Fibroblast of peridontal ligament (primary cell): ENCODE results near the gene LGMN.
"Not testable (repeated sequence)": the region's sequence is repeated elsewhere in the genome, so short reads cannot be mapped to it uniquely, and the experiment has no call there.

Source experiments
- DNase-seq: peaks from one replicate; pipeline ENCODE4 v3.0.0-alpha.2; 2010; ENCODE audit errors: extremely low read depth

LGMN gene

GRCh38 chr14:92748259-92749016 is at the start of gene LGMN:
LGMN (minus strand) TSS chr14:92748627; CDS start chr14:92732786, 15,841 bp downstream.
- DNase-seq, result peak; percentile 83

- no peak for DNase-seq
These were observed 46.5 kb upstream of the LGMN start for GRCh38 chr14:92794961-92795360.

- DNase-seq, result no peak
These were observed 46.1 kb upstream of the LGMN start for GRCh38 chr14:92794547-92794941.

- DNase-seq, result peak; percentile 98
These were observed 45.5 kb upstream of the LGMN start, which contains the start of gene GOLGA5 for GRCh38 chr14:92793709-92794546. GOLGA5 (plus strand) TSS chr14:92794305; CDS start chr14:92797438, 3,133 bp downstream.

GRCh38 chr14:92792885-92793284 is 44.5 kb upstream of the LGMN start:
- no peak for DNase-seq

- DNase-seq, result no peak
These were observed 41.1 kb upstream of the LGMN start for GRCh38 chr14:92789457-92790089.

GRCh38 chr14:92787554-92787953 is 39.1 kb upstream of the LGMN start:
- no peak for DNase-seq

- no peak for DNase-seq
These were observed 38.0 kb upstream of the LGMN start for GRCh38 chr14:92786427-92786756.

- DNase-seq, result peak; percentile 91
These were observed 37.4 kb upstream of the LGMN start for GRCh38 chr14:92785667-92786426.

GRCh38 chr14:92783813-92784431 is 35.5 kb upstream of the LGMN start:
- DNase-seq, result peak; percentile 84

- no peak for DNase-seq
These were observed 32.9 kb upstream of the LGMN start for GRCh38 chr14:92781350-92781749.

GRCh38 chr14:92780444-92781232 is 32.2 kb upstream of the LGMN start:
- DNase-seq, result peak; percentile 67

GRCh38 chr14:92778868-92779565 is 30.6 kb upstream of the LGMN start:
- DNase-seq, result not testable (repeated sequence)

GRCh38 chr14:92775292-92775691 is 26.9 kb upstream of the LGMN start:
- DNase-seq, result not testable (repeated sequence)

GRCh38 chr14:92774572-92774971 is 26.1 kb upstream of the LGMN start:
- no peak for DNase-seq

- DNase-seq, result no peak
These were observed 22.1 kb upstream of the LGMN start for GRCh38 chr14:92770484-92770883.

- DNase-seq, result no peak
These were observed 20.4 kb upstream of the LGMN start for GRCh38 chr14:92768795-92769194.

GRCh38 chr14:92768236-92768635 is 19.8 kb upstream of the LGMN start:
- DNase-seq, result not testable (repeated sequence)
